GM12873 (cell line): ENCODE data around the gene PSMG2.

Experiments used
- TF ChIP-seq, protein P1 (sequence below): IDR thresholded peaks from 2 replicates; pipeline ENCODE4 v1.5.1; 2012; ENCODE audit warnings: low read depth, mild to moderate bottlenecking, moderate library complexity, low read length, control low read depth; ENCODE audit not compliant: insufficient read depth; ENCODE audit errors: missing control alignments

The PSMG2 gene

DNA sequence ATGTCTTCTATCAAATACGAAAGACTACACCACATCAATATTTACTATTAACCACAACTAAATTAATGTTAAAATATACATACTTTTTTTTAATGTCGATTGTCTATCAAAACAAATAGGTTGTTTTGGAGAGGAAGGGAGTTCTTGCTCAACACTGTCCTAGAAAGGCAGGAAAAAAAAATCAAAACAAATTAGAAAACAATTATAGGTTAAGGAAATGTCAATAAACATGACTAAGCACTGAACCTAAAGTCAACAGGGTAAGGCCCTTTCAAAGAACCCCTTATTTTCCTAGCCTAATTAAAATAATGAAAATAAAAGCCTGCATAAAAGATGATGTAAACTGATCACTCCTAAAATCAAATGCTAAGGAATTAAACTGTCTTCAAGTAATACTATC lies 3.1 kb upstream of the PSMG2 start:
- TF ChIP-seq, protein P1, sequence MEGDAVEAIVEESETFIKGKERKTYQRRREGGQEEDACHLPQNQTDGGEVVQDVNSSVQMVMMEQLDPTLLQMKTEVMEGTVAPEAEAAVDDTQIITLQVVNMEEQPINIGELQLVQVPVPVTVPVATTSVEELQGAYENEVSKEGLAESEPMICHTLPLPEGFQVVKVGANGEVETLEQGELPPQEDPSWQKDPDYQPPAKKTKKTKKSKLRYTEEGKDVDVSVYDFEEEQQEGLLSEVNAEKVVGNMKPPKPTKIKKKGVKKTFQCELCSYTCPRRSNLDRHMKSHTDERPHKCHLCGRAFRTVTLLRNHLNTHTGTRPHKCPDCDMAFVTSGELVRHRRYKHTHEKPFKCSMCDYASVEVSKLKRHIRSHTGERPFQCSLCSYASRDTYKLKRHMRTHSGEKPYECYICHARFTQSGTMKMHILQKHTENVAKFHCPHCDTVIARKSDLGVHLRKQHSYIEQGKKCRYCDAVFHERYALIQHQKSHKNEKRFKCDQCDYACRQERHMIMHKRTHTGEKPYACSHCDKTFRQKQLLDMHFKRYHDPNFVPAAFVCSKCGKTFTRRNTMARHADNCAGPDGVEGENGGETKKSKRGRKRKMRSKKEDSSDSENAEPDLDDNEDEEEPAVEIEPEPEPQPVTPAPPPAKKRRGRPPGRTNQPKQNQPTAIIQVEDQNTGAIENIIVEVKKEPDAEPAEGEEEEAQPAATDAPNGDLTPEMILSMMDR, result no peak

DNA sequence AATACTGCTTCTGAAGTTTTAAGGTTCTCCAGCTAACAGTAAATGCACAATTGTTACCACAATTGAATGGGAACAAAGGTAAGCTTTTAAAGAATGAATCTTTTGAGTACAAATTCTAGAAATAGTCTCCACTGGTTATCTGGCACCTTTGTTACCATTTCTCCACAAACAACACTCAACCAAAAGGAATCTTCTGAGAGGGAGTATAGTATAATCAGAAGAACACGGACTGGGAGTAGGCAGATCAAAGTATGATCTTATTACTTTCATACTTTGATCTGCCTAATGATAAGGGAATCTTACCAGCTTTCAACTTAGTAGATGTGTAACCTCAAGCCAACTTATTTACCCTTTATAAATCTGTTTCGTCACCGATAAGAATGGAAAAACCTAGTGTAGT lies 1.7 kb upstream of the PSMG2 start:
- TF ChIP-seq, protein P1, result no peak

DNA sequence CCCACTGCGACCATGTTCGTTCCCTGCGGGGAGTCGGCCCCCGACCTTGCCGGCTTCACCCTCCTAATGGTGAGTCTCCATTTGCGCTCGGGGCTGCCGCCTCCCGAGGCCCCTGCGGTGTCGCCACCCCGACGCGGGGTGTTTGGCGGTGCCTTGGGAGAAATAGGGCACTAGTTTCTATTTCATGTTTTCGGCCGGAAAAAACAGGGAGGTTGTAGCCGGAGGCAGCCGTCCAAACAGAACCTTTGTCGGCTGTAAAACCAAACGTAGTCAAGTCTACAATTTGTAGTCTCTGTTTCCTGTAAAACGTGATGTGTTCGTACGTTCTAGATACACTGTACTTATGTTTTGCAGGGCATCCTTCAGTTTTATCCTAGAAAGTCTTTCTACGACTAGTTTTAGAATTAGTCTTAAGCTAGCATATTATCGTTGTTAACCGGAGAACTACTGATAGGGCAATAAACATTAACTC lies 290 bp downstream of the PSMG2 start:
- TF ChIP-seq, protein P1, result no peak

DNA sequence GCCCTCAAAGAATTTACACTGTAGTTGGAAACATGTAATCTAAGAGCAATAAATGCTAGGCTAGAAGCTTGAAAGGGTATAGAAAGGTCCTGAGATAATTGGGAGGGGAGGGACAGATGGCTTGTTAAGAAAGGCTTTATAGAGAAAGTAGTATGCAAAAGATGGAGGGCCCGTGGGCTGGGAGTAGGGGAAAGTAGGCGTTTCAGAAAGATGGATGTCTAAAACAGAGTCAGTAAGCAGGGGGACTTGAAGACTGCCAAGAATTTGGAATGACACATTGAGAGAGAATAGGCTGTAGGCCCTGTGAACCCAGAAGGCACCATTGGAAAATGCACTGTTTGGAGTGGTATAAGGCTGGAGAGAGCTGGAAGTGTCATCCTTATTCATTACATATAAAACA lies 822 bp downstream of the PSMG2 start:
- TF ChIP-seq, protein P1, result no peak

DNA sequence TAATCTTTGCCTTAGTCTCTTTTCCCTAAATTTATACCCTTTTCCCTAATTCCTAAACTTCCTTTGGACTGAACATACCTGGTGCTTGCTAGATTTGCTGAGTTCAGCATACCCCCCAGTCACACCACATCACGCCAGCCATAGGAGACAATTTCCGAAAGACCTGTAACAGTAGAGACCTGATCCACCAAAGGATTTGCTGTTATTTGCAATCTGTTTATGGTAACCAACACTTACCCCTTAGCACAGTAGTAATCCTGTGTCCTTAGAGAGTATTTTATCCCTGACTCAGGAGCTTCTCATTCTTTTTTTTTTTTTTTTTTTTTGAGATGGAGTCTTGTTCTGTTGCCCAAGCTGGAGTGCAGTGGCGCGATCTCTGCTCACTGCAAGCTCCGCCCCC lies 8.6 kb downstream of the PSMG2 start:
- TF ChIP-seq, protein P1, result no peak

DNA sequence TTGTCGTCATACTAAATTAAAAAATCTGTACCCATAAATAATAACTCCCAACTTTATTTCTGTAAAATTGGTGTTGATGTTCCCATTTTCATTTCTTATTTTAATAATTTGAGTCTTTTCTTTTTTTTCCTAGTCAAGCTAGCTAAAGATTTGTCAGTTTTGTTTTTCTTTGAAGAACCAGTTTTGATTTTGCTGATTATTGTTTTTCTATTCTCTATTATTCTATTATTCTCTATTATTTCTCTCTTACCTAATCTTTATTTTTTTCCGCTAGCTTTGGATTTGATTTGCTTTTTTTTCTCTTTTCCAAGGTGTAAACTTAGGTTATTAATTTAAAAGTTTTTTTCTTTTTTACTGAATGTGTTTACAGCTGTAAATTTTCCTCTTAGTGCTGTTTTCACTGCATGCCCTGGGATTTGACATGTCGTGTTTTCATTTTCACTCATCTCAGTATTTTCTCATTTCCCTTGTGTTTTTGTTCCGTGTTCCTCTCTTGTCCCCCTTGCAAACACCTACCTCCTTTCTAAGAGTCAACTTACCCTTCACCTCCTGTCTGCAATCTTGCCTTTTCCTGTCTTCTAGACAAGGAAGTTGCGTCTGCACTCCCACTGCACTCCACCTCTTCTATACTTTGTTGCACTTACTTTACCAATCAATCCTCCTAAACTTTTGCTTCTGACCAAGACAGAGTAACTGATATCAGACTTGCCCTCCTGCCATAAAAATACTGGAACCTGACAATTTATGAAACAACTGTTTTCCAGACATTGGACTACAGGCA lies 18.8 kb downstream of the PSMG2 start:
- TF ChIP-seq, protein P1, result no peak

DNA sequence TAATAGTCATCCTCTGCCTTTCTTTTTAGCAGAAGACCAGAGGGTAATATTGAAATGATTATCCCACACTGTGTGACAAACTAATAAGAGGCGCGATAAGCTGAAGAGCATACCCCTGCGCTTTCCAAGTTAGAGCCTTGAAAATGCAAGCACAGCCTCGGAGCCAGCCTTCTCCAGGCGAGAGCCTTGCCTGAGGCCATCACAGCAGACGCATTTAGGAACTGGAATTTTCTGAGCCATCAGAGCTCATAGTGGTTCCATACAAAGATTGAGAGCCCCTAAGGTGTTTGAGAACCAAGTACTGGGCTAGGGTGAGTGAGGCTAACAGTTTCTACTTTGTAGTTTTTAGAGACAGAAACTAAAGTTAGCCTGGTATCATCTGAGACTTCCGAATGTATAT lies 19.9 kb downstream of the PSMG2 start:
- TF ChIP-seq, protein P1, result no peak
